HepG2 (cell line): ENCODE measurements around the gene MBD2. TPM values are rescaled to one million over a fixed set of nuclear protein-coding genes. Genes with fewer than 3 reads are reported as not detected.

Experiments used
- ATAC-seq: fragments of 200-7000 bp; cut with Tn5 transposase; 3 replicates; pipeline ENCODE4 v1.9.1; 2020; ENCODE audit warnings: mild to moderate bottlenecking, moderate library complexity
- BruUV-seq: library from RNA; stranded (reverse); fragments of 400-500 nt; replicated peaks from 2 replicates; lab custom pipeline; 2021; lab: Mats Ljungman, UMichigan
- CTCF ChIA-PET: fragments of 300-600 bp; formaldehyde crosslinking; extraction: SDS; loops from one replicate; lab custom pipeline; 2021; ENCODE audit warnings: low total read pairs, inconsistent platforms, low intra/inter-chr PET ratio; lab: Yijun Ruan, JAX
- POLR2A ChIA-PET: fragments of 350-600 bp; sonication (Branson Sonifier 250); formaldehyde crosslinking; loops from one replicate; lab custom pipeline; 2020; ENCODE audit warnings: antibody characterized with exemption, inconsistent platforms; lab: Yijun Ruan, JAX
- DNase-seq: peaks from one replicate; pipeline ENCODE4 v3.0.0-alpha.2; 2015; ENCODE audit warnings: low spot score
- FAIRE-seq: peaks from 3 replicates; lab custom pipeline; 2011; peaks lifted over from hg19 to GRCh38; lab: Jason Lieb, UNC
- H2AFZ ChIP-seq: one replicate; pipeline ENCODE4 v1.6.1; 2011; ENCODE audit warnings: low read length, inconsistent platforms
- H3K27ac ChIP-seq: fragments of 300-600 bp; 3 replicates; pipeline ENCODE4 v1.8.0; 2011; ENCODE audit warnings: mixed run types, mild to moderate bottlenecking, mixed read lengths, low read length, inconsistent platforms; ENCODE audit not compliant: insufficient read depth; ENCODE audit errors: extremely low read length
- H3K27me3 ChIP-seq, 2 experiments: fragments of 200-600 bp in 1 of 2; 2 replicates in 1 of 2; 3 replicates in 1 of 2; pipeline versions ENCODE4 v1.6.0 to v1.8.0; 2011; ENCODE audit warnings: low read length in 2 of 2, mild to moderate bottlenecking in 2 of 2, moderate library complexity in 2 of 2, inconsistent platforms in 1 of 2; ENCODE audit not compliant: insufficient read depth in 2 of 2, control insufficient read depth in 1 of 2
- H3K36me3 ChIP-seq, 2 experiments: fragments of 200-600 bp in 1 of 2; replicated peaks in 1 of 2; 2 replicates in 1 of 2; 3 replicates in 1 of 2; pipeline versions ENCODE4 v1.5.1 to v1.8.0; 2011; ENCODE audit warnings: low read length in 2 of 2, inconsistent platforms in 1 of 2; ENCODE audit not compliant: insufficient read depth in 2 of 2, control insufficient read depth in 1 of 2
- H3K4me1 ChIP-seq: 2 replicates; pipeline ENCODE4 v1.5.1; 2012; ENCODE audit warnings: low read length, inconsistent platforms; ENCODE audit not compliant: insufficient read depth
- H3K4me2 ChIP-seq: 2 replicates; pipeline ENCODE4 v1.6.0; 2011; ENCODE audit warnings: low read depth, low read length, inconsistent platforms
- H3K4me3 ChIP-seq, 3 experiments: fragments of 200-600 bp in 1 of 3; sonication (generic), shearing (Covaris generic) in 1 of 3; replicated peaks in 1 of 3; 2 replicates each; pipeline ENCODE4 v1.5.1; 2011 to 2016; ENCODE audit warnings: low read length in 3 of 3, inconsistent platforms in 2 of 3, low read depth in 2 of 3, mild to moderate bottlenecking in 2 of 3, control low read depth in 1 of 3, mixed read lengths in 1 of 3; ENCODE audit not compliant: insufficient read depth in 1 of 3
- H3K79me2 ChIP-seq: one replicate; pipeline ENCODE4 v1.6.1; 2011; ENCODE audit warnings: low read length, inconsistent platforms; ENCODE audit not compliant: insufficient read depth
- H3K9ac ChIP-seq: 2 replicates; pipeline ENCODE4 v1.6.0; 2011; ENCODE audit warnings: mild to moderate bottlenecking, low read depth, low read length, inconsistent platforms; ENCODE audit not compliant: insufficient read depth
- H3K9me3 ChIP-seq: 2 replicates; pipeline ENCODE4 v1.5.1; 2012; ENCODE audit warnings: mild to moderate bottlenecking, low read length
- H4K20me1 ChIP-seq: 2 replicates; pipeline ENCODE4 v1.6.0; 2011; ENCODE audit warnings: inconsistent platforms, mild to moderate bottlenecking, low read length, moderate library complexity; ENCODE audit not compliant: insufficient read depth
- HHEX ChIP-seq: IDR thresholded peaks from 2 replicates; pipeline ENCODE4 v1.6.1; 2016; ENCODE audit warnings: control low read depth
- IRX3 ChIP-seq: sonication (generic); formaldehyde crosslinking; IDR thresholded peaks from 2 replicates; pipeline ENCODE4 v1.8.1; 2023; ENCODE audit warnings: mild to moderate bottlenecking, low read depth, missing genetic modification reagents, borderline replicate concordance
- POLR2A ChIP-seq, 2 experiments: IDR thresholded peaks; 2 replicates each; pipeline ENCODE4 v1.6.1; 2011; ENCODE audit warnings: low read depth in 2 of 2, low read length in 2 of 2, mild to moderate bottlenecking in 1 of 2, moderate library complexity in 1 of 2; ENCODE audit not compliant: insufficient read depth in 1 of 2
- SMARCE1 ChIP-seq: fragments of 450-650 bp; IDR thresholded peaks from 2 replicates; pipeline ENCODE4 v1.6.1; 2017; ENCODE audit warnings: borderline replicate concordance
- STAT5B ChIP-seq: sonication (generic); formaldehyde crosslinking; IDR thresholded peaks from 2 replicates; pipeline ENCODE4 v1.4.0; 2020; ENCODE audit warnings: missing genetic modification reagents
- TP53 ChIP-seq: sonication (generic); formaldehyde crosslinking; conservative IDR thresholded peaks from 2 replicates; pipeline ENCODE4 v1.4.0; 2020; ENCODE audit warnings: missing genetic modification reagents
- U2AF1 ChIP-seq: fragments of 200-400 bp; formaldehyde crosslinking; optimal IDR thresholded peaks from 2 replicates; pipeline ENCODE3; 2017; ENCODE audit warnings: mild to moderate bottlenecking, low read depth, low read length
- ZNF101 ChIP-seq: sonication (generic); formaldehyde crosslinking; IDR thresholded peaks from 2 replicates; pipeline ENCODE4 v1.4.0; 2020; ENCODE audit warnings: mild to moderate bottlenecking, low read depth, missing genetic modification reagents, borderline replicate concordance
- ZNF124 ChIP-seq: sonication (generic); formaldehyde crosslinking; IDR thresholded peaks from 2 replicates; pipeline ENCODE4 v1.4.0; 2020; ENCODE audit warnings: missing genetic modification reagents
- ZNF562 ChIP-seq: sonication (generic); formaldehyde crosslinking; IDR thresholded peaks from 2 replicates; pipeline ENCODE4 v1.8.0; 2022; ENCODE audit warnings: missing genetic modification reagents, borderline replicate concordance
- ZNF563 ChIP-seq: sonication (generic); formaldehyde crosslinking; IDR thresholded peaks from 2 replicates; pipeline ENCODE4 v1.8.0; 2022; ENCODE audit warnings: mild to moderate bottlenecking, moderate library complexity, missing genetic modification reagents
- ZNF674 ChIP-seq: sonication (generic); formaldehyde crosslinking; IDR thresholded peaks from 2 replicates; pipeline ENCODE4 v1.5.0; 2020; ENCODE audit warnings: low read depth, mild to moderate bottlenecking, missing genetic modification reagents
- ZNF678 ChIP-seq: sonication (generic); formaldehyde crosslinking; IDR thresholded peaks from 2 replicates; pipeline ENCODE4 v1.4.0; 2020; ENCODE audit warnings: mild to moderate bottlenecking, missing genetic modification reagents
- ZNF782 ChIP-seq: sonication (generic); formaldehyde crosslinking; IDR thresholded peaks from 2 replicates; pipeline ENCODE4 v1.4.0; 2020; ENCODE audit warnings: missing genetic modification reagents, mild to moderate bottlenecking, borderline replicate concordance
- WGBS: methylation state at CpG from one replicate; pipeline ENCODE4 v1.1.6; 2017; ENCODE audit warnings: low lambda C conversion rate; 5-methylcytosine and 5-hydroxymethylcytosine counted together
- in situ Hi-C: cut with HindIII; loops from 2 replicates; pipeline ENCODE4 v1.10.0; 2017; ENCODE audit warnings: low pct_unique_long_range_greater_than_20kb; ENCODE audit not compliant: extremely low pct_ligation_motif_present
- intact Hi-C: fragments of 100-400 bp; cut with micrococcal nuclease; formaldehyde crosslinking; loops from one replicate; pipeline ENCODE4 v1.10.0; 2022; ENCODE audit not compliant: unreplicated experiment
- polyA plus RNA-seq, 8 experiments: library from polyadenylated mRNA; depleted of rRNA in 3 of 8; stranded (reverse) in 7 of 8; unstranded in 1 of 8; fragments of >200 nt; fragmentation: Illumina TruSeq in 4 of 8; extraction: Trizol in 4 of 8; gene quantifications; 2 replicates each; pipeline versions ENCODE4 v1.2.1 to v1.2.3, GENCODE V29; 2011 to 2016; ENCODE audit warnings: low read depth in 4 of 8, missing spikeins in 1 of 8, mixed read lengths in 1 of 8; ENCODE audit not compliant: insufficient read depth in 1 of 8
- total RNA-seq, 5 experiments: library from RNA; depleted of rRNA; stranded (reverse); fragments of >200 nt; fragmentation: Illumina TruSeq; extraction: Trizol; gene quantifications; 2 replicates each; pipeline ENCODE4 v1.2.3, GENCODE V29; 2016; ENCODE audit warnings: low read depth in 1 of 5
- TF ChIP-seq, protein P1 (sequence below): IDR thresholded peaks from 2 replicates; pipeline ENCODE4 v1.6.1; 2018; ENCODE audit warnings: missing genetic modification reagents, mild to moderate bottlenecking, missing compliant biosample characterization
- TF ChIP-seq, protein P2 (sequence below): sonication (generic); formaldehyde crosslinking; IDR thresholded peaks from 2 replicates; pipeline ENCODE4 v1.5.1; 2020; ENCODE audit warnings: missing genetic modification reagents, mild to moderate bottlenecking, borderline replicate concordance

MBD2 gene
- total and polyA plus RNA-seq, 2 of the 13 experiments (the other 11 are each of a cell fraction or from before 2014, with no cell fraction given) = 19.1 to 38.5 TPM

DNA sequence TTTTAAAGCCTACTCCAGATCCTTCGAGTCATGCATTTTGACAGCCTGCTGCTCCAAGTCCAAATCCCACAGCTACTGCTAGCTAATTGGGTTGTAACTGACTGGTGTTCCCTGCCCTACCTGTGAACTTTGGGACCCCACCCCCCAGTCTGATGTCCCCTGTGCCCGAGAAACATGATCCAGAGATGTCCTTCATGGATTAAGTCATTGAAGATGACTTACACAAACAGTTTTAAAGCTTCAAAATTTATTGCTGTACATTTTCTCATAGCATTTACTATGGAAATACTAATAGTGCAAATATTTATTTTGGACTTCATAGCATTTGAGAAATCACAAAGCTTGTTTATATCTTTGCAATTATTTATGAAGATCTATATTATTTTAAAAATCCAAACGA is 73.1 kb downstream of the MBD2 start:
- Histone ChIP-seq H3K9ac (no peak overlapping the region), H3K4me1 (no peaks in the 10 kb centered on the region), H4K20me1 (no peaks in the 10 kb centered on the region), H3K27ac (no peak overlapping the region), H3K9me3 (no peaks in the 10 kb centered on the region), H2AFZ (no peak overlapping the region), H3K79me2 (no peaks in the 10 kb centered on the region), H3K27me3 (no peaks in the 10 kb centered on the region), H3K36me3 (peaks cover 2 to 7% of the 10 kb centered on the region in 2 experiments; a peak in 4 of 5 replicates), H3K4me3 (no peak overlapping the region), H3K4me2 (no peak overlapping the region)
- ATAC-seq (no peak), FAIRE-seq (no peak), DNase-seq (no peak)
- TF ChIP-seq POLR2A (IDR thresholded peaks at IDR 0.05; ENCODE audit: insufficient read depth in 1 of 2, low read depth in 2 of 2, low read length in 2 of 2) (no peak), ZNF563 (CRISPR knock-in tag) (no peak), IRX3 (no peak), TP53 (CRISPR knock-in tag) (no peak), ZNF678 (CRISPR knock-in tag) (no peak), ZNF674 (CRISPR knock-in tag) (no peak), U2AF1 (no peak), ZNF124 (CRISPR knock-in tag) (no peak)
- in situ Hi-C loops = no loop called here
- no TSS peak for BruUV-seq
- CTCF ChIA-PET = no interaction called here
- 82% methylated on average over 3 of the region's 3 CpGs for WGBS
- intact Hi-C loops = no loop called here
- POLR2A ChIA-PET = no interaction called here

DNA sequence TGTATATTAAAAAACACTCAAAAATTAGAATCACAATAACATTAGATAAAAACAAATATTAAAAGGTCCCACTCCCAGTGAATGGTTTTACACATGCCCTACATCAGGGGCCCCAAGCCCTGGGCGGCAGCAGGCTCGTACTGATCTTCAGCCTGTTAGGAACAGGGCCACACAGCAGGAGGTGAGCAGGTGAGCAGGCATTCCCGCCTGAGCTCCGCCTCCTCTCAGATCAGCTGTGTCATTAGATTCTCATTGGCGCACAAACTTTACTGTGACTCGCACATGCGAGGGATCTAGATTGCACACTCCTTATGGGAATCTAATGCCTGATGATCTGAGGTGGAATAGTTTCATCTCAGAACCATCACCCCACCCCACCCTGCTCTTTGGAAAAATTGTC is 74.2 kb downstream of the MBD2 start:
- ChIA-PET POLR2A (no interaction called here), CTCF (no interaction called here)
- Histone ChIP-seq H4K20me1 (no peaks in the 10 kb centered on the region), H3K9me3 (no peaks in the 10 kb centered on the region), H2AFZ (no peak overlapping the region), H3K9ac (no peak overlapping the region), H3K36me3 (peaks cover 1 to 7% of the 10 kb centered on the region in 2 experiments; a peak in 2 of 5 replicates), H3K4me3 (no peak overlapping the region), H3K79me2 (no peaks in the 10 kb centered on the region), H3K4me2 (no peak overlapping the region), H3K27me3 (no peaks in the 10 kb centered on the region), H3K4me1 (no peaks in the 10 kb centered on the region), H3K27ac (no peak overlapping the region)
- BruUV-seq = no TSS peak
- intact Hi-C loops = no loop called here
- ATAC-seq (no peak), DNase-seq (no peak), FAIRE-seq (no peak)
- 92% methylated on average over 7 of the region's 7 CpGs for WGBS
- in situ Hi-C loops = no loop called here
- TF ChIP-seq ZNF562 (CRISPR knock-in tag) (no peak), SMARCE1 (no peak), ZNF101 (CRISPR knock-in tag) (no peak), HHEX (CRISPR knock-in tag) (no peak), STAT5B (CRISPR knock-in tag) (no peak), ZNF782 (CRISPR knock-in tag) (no peak)
- TF ChIP-seq, protein P1, sequence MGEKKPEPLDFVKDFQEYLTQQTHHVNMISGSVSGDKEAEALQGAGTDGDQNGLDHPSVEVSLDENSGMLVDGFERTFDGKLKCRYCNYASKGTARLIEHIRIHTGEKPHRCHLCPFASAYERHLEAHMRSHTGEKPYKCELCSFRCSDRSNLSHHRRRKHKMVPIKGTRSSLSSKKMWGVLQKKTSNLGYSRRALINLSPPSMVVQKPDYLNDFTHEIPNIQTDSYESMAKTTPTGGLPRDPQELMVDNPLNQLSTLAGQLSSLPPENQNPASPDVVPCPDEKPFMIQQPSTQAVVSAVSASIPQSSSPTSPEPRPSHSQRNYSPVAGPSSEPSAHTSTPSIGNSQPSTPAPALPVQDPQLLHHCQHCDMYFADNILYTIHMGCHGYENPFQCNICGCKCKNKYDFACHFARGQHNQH (CRISPR knock-in tag) = no peak
- TF ChIP-seq, protein P2, sequence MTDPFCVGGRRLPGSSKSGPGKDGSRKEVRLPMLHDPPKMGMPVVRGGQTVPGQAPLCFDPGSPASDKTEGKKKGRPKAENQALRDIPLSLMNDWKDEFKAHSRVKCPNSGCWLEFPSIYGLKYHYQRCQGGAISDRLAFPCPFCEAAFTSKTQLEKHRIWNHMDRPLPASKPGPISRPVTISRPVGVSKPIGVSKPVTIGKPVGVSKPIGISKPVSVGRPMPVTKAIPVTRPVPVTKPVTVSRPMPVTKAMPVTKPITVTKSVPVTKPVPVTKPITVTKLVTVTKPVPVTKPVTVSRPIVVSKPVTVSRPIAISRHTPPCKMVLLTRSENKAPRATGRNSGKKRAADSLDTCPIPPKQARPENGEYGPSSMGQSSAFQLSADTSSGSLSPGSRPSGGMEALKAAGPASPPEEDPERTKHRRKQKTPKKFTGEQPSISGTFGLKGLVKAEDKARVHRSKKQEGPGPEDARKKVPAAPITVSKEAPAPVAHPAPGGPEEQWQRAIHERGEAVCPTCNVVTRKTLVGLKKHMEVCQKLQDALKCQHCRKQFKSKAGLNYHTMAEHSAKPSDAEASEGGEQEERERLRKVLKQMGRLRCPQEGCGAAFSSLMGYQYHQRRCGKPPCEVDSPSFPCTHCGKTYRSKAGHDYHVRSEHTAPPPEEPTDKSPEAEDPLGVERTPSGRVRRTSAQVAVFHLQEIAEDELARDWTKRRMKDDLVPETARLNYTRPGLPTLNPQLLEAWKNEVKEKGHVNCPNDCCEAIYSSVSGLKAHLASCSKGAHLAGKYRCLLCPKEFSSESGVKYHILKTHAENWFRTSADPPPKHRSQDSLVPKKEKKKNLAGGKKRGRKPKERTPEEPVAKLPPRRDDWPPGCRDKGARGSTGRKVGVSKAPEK (CRISPR knock-in tag) = no peak
